DND-41 (cell line): ENCODE data around the gene ACLY.

Source experiments
- EZH2 ChIP-seq: IDR thresholded peaks from 3 replicates; pipeline ENCODE4 v1.6.1; 2012; ENCODE audit warnings: borderline replicate concordance, low read depth, mild to moderate bottlenecking, moderate library complexity, low read length, inconsistent platforms; ENCODE audit not compliant: severe bottlenecking
- TF ChIP-seq, protein P1 (sequence below): IDR thresholded peaks from 2 replicates; pipeline ENCODE4 v1.5.1; 2012; ENCODE audit warnings: borderline replicate concordance, low read length, moderate library complexity, mild to moderate bottlenecking; ENCODE audit not compliant: poor library complexity, severe bottlenecking; ENCODE audit errors: extremely low read depth

DNA sequence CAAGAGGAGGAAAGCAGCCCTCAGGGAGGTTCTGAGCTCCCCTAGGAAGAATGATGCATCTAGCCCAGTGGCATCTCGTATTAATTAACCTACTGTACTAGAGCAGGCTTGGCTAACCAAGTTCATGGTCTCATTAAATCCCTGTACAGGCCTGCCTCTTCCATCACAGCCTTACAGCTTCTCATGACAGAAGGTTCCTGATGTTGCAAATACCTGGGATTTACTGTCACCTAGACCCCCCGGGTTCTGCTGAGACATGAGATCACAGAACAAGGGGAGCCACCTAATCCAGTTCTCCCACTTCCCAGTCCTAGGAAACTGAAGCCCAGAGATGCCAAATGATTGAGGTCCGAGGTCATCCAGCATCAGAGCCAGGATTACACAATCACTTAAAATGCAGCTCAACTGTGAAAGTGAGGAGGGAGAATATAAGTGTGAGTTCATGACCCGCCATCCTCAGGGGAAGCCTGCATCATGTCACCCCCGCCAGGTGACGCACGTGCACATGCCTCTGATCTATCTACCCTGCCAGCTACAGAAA, 23.9 kb downstream of the ACLY start:
- TF ChIP-seq, protein P1, sequence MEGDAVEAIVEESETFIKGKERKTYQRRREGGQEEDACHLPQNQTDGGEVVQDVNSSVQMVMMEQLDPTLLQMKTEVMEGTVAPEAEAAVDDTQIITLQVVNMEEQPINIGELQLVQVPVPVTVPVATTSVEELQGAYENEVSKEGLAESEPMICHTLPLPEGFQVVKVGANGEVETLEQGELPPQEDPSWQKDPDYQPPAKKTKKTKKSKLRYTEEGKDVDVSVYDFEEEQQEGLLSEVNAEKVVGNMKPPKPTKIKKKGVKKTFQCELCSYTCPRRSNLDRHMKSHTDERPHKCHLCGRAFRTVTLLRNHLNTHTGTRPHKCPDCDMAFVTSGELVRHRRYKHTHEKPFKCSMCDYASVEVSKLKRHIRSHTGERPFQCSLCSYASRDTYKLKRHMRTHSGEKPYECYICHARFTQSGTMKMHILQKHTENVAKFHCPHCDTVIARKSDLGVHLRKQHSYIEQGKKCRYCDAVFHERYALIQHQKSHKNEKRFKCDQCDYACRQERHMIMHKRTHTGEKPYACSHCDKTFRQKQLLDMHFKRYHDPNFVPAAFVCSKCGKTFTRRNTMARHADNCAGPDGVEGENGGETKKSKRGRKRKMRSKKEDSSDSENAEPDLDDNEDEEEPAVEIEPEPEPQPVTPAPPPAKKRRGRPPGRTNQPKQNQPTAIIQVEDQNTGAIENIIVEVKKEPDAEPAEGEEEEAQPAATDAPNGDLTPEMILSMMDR = no peak
- TF ChIP-seq EZH2 = no peak
